Hepatocyte (in vitro differentiated cells): ENCODE data around the gene C1orf53.

Experiments used
- EZH2phosphoT487 ChIP-seq: fragments of 200-600 bp; sonication (generic); IDR thresholded peaks from one replicate; pipeline ENCODE4 v1.6.1; 2018; ENCODE audit warnings: antibody characterized with exemption, mild to moderate bottlenecking, low read depth, moderate library complexity; ENCODE audit not compliant: unreplicated experiment, severe bottlenecking
- TF ChIP-seq, protein P1 (sequence below): fragments of 200-600 bp; sonication (generic); IDR thresholded peaks from 2 replicates; pipeline ENCODE4 v1.5.1; 2016; ENCODE audit warnings: antibody characterized with exemption, mild to moderate bottlenecking; ENCODE audit not compliant: poor library complexity

DNA sequence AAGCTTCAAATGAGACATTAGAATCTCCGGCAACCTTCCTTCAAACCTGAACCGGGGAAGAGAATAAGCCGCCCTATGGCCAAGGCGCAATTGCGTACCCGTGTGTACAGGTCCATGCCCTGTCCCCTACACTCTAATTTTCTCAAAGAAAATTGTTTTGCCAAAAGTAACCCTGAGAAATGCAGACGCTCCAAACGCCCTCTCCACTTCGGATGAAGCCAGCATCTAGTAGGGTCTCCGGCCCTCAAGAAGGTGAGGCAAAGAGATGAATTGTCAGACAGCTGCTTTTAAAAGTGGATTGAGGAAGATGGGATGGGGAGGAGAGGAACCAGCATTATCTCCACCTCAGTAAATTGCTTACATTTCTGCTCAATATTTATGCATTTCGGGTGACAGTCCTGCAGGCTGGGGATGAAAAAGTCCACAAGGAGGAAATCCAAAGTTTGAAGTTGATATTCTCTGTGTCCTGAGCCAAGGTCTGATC is 14.1 kb downstream of the C1orf53 start:
- TF ChIP-seq EZH2phosphoT487, result no peak
- TF ChIP-seq, protein P1, sequence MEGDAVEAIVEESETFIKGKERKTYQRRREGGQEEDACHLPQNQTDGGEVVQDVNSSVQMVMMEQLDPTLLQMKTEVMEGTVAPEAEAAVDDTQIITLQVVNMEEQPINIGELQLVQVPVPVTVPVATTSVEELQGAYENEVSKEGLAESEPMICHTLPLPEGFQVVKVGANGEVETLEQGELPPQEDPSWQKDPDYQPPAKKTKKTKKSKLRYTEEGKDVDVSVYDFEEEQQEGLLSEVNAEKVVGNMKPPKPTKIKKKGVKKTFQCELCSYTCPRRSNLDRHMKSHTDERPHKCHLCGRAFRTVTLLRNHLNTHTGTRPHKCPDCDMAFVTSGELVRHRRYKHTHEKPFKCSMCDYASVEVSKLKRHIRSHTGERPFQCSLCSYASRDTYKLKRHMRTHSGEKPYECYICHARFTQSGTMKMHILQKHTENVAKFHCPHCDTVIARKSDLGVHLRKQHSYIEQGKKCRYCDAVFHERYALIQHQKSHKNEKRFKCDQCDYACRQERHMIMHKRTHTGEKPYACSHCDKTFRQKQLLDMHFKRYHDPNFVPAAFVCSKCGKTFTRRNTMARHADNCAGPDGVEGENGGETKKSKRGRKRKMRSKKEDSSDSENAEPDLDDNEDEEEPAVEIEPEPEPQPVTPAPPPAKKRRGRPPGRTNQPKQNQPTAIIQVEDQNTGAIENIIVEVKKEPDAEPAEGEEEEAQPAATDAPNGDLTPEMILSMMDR, result no peak
